NAMALWA (cell line): ENCODE data around the gene SORCS2.

ENCODE experiments used
- DNase-seq: peaks from one replicate; pipeline ENCODE4 v3.0.0-alpha.2; 2015; ENCODE audit warnings: low spot score

Gene SORCS2

GRCh38 chr4:7415927-7416686, 223.8 kb downstream of the SORCS2 start:
- DNase-seq: no peak

- no peak for DNase-seq
Observed at GRCh38 chr4:7416745-7417432, 224.6 kb downstream of the SORCS2 start.

GRCh38 chr4:7417639-7418038, 225.3 kb downstream of the SORCS2 start:
- no peak for DNase-seq

- DNase-seq: no peak
Observed at GRCh38 chr4:7418131-7418943, 226.0 kb downstream of the SORCS2 start.

GRCh38 chr4:7419961-7420660, 227.8 kb downstream of the SORCS2 start:
- no peak for DNase-seq

- DNase-seq: no peak
Observed at GRCh38 chr4:7420661-7421040, 228.3 kb downstream of the SORCS2 start.

- no peak for DNase-seq
Observed at GRCh38 chr4:7421356-7422150, 229.2 kb downstream of the SORCS2 start.

GRCh38 chr4:7422151-7422897, 230.0 kb downstream of the SORCS2 start:
- DNase-seq: no peak

- no peak for DNase-seq
Observed at GRCh38 chr4:7422898-7423180, 230.5 kb downstream of the SORCS2 start.

- DNase-seq: no peak
Observed at GRCh38 chr4:7423391-7423790, 231.1 kb downstream of the SORCS2 start.

- DNase-seq: no peak
Observed at GRCh38 chr4:7423801-7424552, 231.6 kb downstream of the SORCS2 start.

GRCh38 chr4:7424553-7425111, 232.3 kb downstream of the SORCS2 start:
- DNase-seq: no peak

- DNase-seq: no peak
Observed at GRCh38 chr4:7425124-7425523, 232.8 kb downstream of the SORCS2 start.

GRCh38 chr4:7425591-7426468, 233.5 kb downstream of the SORCS2 start:
- DNase-seq: no peak

GRCh38 chr4:7426525-7427171, 234.3 kb downstream of the SORCS2 start:
- no peak for DNase-seq

GRCh38 chr4:7427361-7427760, 235.0 kb downstream of the SORCS2 start:
- DNase-seq: no peak

- DNase-seq: no peak
Observed at GRCh38 chr4:7427831-7428260, 235.5 kb downstream of the SORCS2 start.
